A549 (cell line): ENCODE results near the gene CRYBG2. TPM values are rescaled to one million over a fixed set of nuclear protein-coding genes. Genes with fewer than 3 reads are reported as not detected.

Source experiments
- ATAC-seq, 2 experiments: fragments of 200-7000 bp in 1 of 2; fragments of >200 bp in 1 of 2; cut with Nextera tagmentation in 1 of 2; cut with Tn5 transposase in 1 of 2; 3 replicates each; pipeline versions ENCODE4 v1.8.0 to v1.9.1; 2018 to 2020; ENCODE audit warnings: mild to moderate bottlenecking in 1 of 2, moderate library complexity in 1 of 2
- CTCF ChIA-PET: fragments of 300-600 bp; sonication (Branson Sonifier 250); formaldehyde crosslinking; extraction: SDS; loops from one replicate; lab custom pipeline; 2021; ENCODE audit warnings: antibody characterized with exemption, inconsistent platforms; lab: Yijun Ruan, JAX
- POLR2A ChIA-PET: fragments of 350-600 bp; formaldehyde crosslinking; extraction: SDS; loops from one replicate; lab custom pipeline; 2021; ENCODE audit warnings: antibody characterized with exemption, inconsistent platforms; lab: Yijun Ruan, JAX
- DNase-seq, 2 experiments: peaks; one replicate each; pipeline versions ENCODE4 v3.0.0 to v3.0.0-alpha.2; 2011 to 2016; ENCODE audit warnings: low read depth in 1 of 2, low spot score in 1 of 2
- FAIRE-seq: peaks from 2 replicates; lab custom pipeline; 2011; peaks lifted over from hg19 to GRCh38; lab: Jason Lieb, UNC
- H3K27ac ChIP-seq, 2 experiments: fragments of >200 bp; sonication (Bioruptor Twin); formaldehyde crosslinking; 3 replicates each; pipeline ENCODE4 v1.5.1; 2016 to 2017
- H3K4me1 ChIP-seq: fragments of >200 bp; sonication (Bioruptor Twin); formaldehyde crosslinking; 3 replicates; pipeline ENCODE4 v1.6.1; 2016
- H3K4me2 ChIP-seq: fragments of >200 bp; sonication (Bioruptor Twin); formaldehyde crosslinking; 3 replicates; pipeline ENCODE4 v1.6.1; 2016
- H3K4me3 ChIP-seq: fragments of >200 bp; sonication (Bioruptor Twin); formaldehyde crosslinking; 3 replicates; pipeline ENCODE4 v1.5.1; 2016
- H3K9me3 ChIP-seq: fragments of >200 bp; sonication (Bioruptor Twin); formaldehyde crosslinking; 3 replicates; pipeline ENCODE4 v1.6.1; 2016
- BHLHE40 ChIP-seq: IDR thresholded peaks from 2 replicates; pipeline ENCODE4 v1.6.1; 2012; ENCODE audit warnings: low read depth, low read length, inconsistent platforms
- CBX2 ChIP-seq: fragments of 200-600 bp; sonication (generic); IDR thresholded peaks from 2 replicates; pipeline ENCODE4 v1.6.1; 2016; ENCODE audit warnings: low read depth, mild to moderate bottlenecking, borderline replicate concordance
- CEBPB ChIP-seq, 2 experiments: fragments of >200 bp in 1 of 2; sonication (Bioruptor Twin) in 1 of 2; formaldehyde crosslinking in 1 of 2; IDR thresholded peaks; 2 replicates each; pipeline ENCODE4 v1.6.1; 2012 to 2016
- EHMT2 ChIP-seq: fragments of 200-600 bp; sonication (generic); IDR thresholded peaks from 2 replicates; pipeline ENCODE4 v1.6.1; 2016; ENCODE audit warnings: antibody characterized with exemption, low read depth, mild to moderate bottlenecking, moderate library complexity
- ESRRA ChIP-seq: fragments of 150-350 bp; IDR thresholded peaks from 2 replicates; pipeline ENCODE4 v1.6.1; 2014; ENCODE audit warnings: mild to moderate bottlenecking, low read length, borderline replicate concordance
- GATA3 ChIP-seq: IDR thresholded peaks from 2 replicates; pipeline ENCODE4 v1.6.1; 2012; ENCODE audit warnings: borderline replicate concordance
- HOXB5 ChIP-seq: fragments of 250-450 bp; sonication (Bioruptor Pico); IDR thresholded peaks from 2 replicates; pipeline ENCODE4 v1.5.0; 2020; ENCODE audit warnings: mild to moderate bottlenecking, moderate library complexity
- MAFK ChIP-seq: fragments of 450-650 bp; IDR thresholded peaks from 2 replicates; pipeline ENCODE4 v1.6.1; 2014; ENCODE audit not compliant: partially characterized antibody
- MAZ ChIP-seq: fragments of 150-350 bp; IDR thresholded peaks from 2 replicates; pipeline ENCODE4 v1.6.1; 2014; ENCODE audit warnings: antibody characterized with exemption, low read depth, low read length, borderline replicate concordance
- NPAS2 ChIP-seq: fragments of 250-450 bp; sonication (Bioruptor Pico); IDR thresholded peaks from 2 replicates; pipeline ENCODE4 v1.8.0; 2022; ENCODE audit warnings: mild to moderate bottlenecking, moderate library complexity, borderline replicate concordance
- POLR2A ChIP-seq: IDR thresholded peaks from 2 replicates; pipeline ENCODE4 v1.6.1; 2012; ENCODE audit warnings: mild to moderate bottlenecking, low read length
- POLR2AphosphoS2 ChIP-seq: conservative IDR thresholded peaks from 2 replicates; pipeline ENCODE4 v1.6.1; 2012; ENCODE audit warnings: low read length, improper control_type of control experiment, inconsistent platforms
- RFX5 ChIP-seq: fragments of 450-650 bp; IDR thresholded peaks from 2 replicates; pipeline ENCODE4 v1.7.1; 2014; ENCODE audit warnings: antibody characterized with exemption, mild to moderate bottlenecking, moderate library complexity
- SMC3 ChIP-seq: fragments of >200 bp; sonication (Bioruptor Twin); formaldehyde crosslinking; IDR thresholded peaks from 3 replicates; pipeline ENCODE4 v1.6.1; 2018; ENCODE audit warnings: inconsistent platforms
- SREBF2 ChIP-seq: fragments of 450-650 bp; IDR thresholded peaks from 2 replicates; pipeline ENCODE4 v1.6.1; 2014; ENCODE audit warnings: mild to moderate bottlenecking, moderate library complexity
- TP53 ChIP-seq: fragments of 250-450 bp; sonication (Bioruptor Pico); IDR thresholded peaks from 2 replicates; pipeline ENCODE4 v1.5.0; 2021; ENCODE audit warnings: mild to moderate bottlenecking, moderate library complexity
- ZFP36 ChIP-seq: fragments of 450-650 bp; IDR thresholded peaks from 2 replicates; pipeline ENCODE4 v1.6.1; 2014; ENCODE audit warnings: borderline replicate concordance; ENCODE audit not compliant: partially characterized antibody
- ZNF302 ChIP-seq: fragments of 250-450 bp; sonication (Bioruptor Pico); IDR thresholded peaks from 2 replicates; pipeline ENCODE4 v1.9.0; 2021; ENCODE audit warnings: inconsistent platforms, mild to moderate bottlenecking, moderate library complexity
- WGBS: methylation state at CpG from one replicate; pipeline ENCODE4 v1.1.6; 2017; ENCODE audit errors: missing lambda C conversion rate; 5-methylcytosine and 5-hydroxymethylcytosine counted together
- polyA plus RNA-seq, 4 experiments: library from polyadenylated mRNA; depleted of rRNA in 3 of 4; stranded (reverse); fragments of >200 nt; fragmentation: RNase III in 1 of 4; extraction: RNeasy Plus Mini Kit Qiagen cat#74134 plus additional on column Dnase treatment in 1 of 4; gene quantifications; 2 replicates in 3 of 4; 3 replicates in 1 of 4; pipeline ENCODE4 v1.2.3, GENCODE V29; 2011 to 2017
- TF ChIP-seq, protein P1 (sequence below): fragments of 200-600 bp; sonication (generic); IDR thresholded peaks from 2 replicates; pipeline ENCODE4 v1.6.1; 2016; ENCODE audit warnings: antibody characterized with exemption, mild to moderate bottlenecking, moderate library complexity
- TF ChIP-seq, protein P2 (sequence below): fragments of >200 bp; sonication (Bioruptor Twin); formaldehyde crosslinking; IDR thresholded peaks from 3 replicates; pipeline ENCODE4 v1.6.1; 2016
- TF ChIP-seq, protein P3 (sequence below): fragments of >200 bp; sonication (Bioruptor Twin); formaldehyde crosslinking; IDR thresholded peaks from 2 replicates; pipeline ENCODE4 v1.6.1; 2016
- TF ChIP-seq, protein P4 (sequence below): IDR thresholded peaks from 2 replicates; pipeline ENCODE4 v1.6.1; 2012
- TF ChIP-seq, protein P5 (sequence below): fragments of 450-650 bp; IDR thresholded peaks from 2 replicates; pipeline ENCODE4 v1.6.1; 2014; ENCODE audit warnings: antibody characterized with exemption

The CRYBG2 gene
- polyA plus RNA-seq, 2 of the 4 experiments (the other 2 are of a cell fraction), result 0.67 to 2.7 TPM

DNA sequence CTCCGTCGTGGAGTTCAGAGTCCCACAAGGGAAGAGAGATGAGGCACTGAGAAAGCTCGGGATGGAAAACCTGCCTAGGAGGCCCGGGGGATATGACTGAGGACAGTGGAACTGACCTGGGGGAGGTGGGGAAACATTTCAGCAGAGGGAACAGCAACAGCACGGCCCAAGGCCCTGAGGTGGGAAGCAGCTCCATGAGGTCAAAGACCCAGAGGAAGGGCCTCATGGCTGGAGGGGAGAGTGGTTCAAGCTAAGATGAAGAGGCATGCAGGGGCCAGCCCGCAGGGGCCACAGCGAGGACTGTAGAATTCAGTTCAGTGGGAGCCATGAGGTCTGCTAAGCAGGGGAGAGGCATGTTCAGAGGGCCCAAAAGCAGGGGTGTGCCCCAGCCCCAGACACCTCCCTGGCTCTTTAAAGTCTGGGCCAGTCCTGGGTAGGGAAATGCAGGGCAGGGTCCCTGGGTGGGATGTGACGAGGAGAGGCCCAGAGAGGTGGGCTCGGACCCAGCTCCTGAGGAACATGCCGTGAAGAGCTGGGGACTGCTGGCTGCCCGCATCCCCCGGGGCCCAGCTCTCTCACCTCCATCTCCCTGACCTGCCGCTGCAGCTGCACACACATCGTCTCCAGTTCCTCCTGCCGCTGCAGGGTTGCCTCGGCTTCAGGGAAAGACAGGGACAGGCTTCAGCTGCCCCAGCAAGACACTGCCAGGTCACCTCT is 57.4 kb downstream of the CRYBG2 start:
- DNase-seq, result no peak
- TF ChIP-seq CBX2 (no peak), TP53 (CRISPR knock-in tag) (no peak), MAFK (no peak)
- TF ChIP-seq, protein P1, sequence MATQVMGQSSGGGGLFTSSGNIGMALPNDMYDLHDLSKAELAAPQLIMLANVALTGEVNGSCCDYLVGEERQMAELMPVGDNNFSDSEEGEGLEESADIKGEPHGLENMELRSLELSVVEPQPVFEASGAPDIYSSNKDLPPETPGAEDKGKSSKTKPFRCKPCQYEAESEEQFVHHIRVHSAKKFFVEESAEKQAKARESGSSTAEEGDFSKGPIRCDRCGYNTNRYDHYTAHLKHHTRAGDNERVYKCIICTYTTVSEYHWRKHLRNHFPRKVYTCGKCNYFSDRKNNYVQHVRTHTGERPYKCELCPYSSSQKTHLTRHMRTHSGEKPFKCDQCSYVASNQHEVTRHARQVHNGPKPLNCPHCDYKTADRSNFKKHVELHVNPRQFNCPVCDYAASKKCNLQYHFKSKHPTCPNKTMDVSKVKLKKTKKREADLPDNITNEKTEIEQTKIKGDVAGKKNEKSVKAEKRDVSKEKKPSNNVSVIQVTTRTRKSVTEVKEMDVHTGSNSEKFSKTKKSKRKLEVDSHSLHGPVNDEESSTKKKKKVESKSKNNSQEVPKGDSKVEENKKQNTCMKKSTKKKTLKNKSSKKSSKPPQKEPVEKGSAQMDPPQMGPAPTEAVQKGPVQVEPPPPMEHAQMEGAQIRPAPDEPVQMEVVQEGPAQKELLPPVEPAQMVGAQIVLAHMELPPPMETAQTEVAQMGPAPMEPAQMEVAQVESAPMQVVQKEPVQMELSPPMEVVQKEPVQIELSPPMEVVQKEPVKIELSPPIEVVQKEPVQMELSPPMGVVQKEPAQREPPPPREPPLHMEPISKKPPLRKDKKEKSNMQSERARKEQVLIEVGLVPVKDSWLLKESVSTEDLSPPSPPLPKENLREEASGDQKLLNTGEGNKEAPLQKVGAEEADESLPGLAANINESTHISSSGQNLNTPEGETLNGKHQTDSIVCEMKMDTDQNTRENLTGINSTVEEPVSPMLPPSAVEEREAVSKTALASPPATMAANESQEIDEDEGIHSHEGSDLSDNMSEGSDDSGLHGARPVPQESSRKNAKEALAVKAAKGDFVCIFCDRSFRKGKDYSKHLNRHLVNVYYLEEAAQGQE, result no peak
- H3K4me2 ChIP-seq, result no peak overlapping the region
- FAIRE-seq, result no peak
- POLR2A ChIA-PET, result interaction anchor here (0.5 kb wide), 1 partner anchor 14 kb away, joined by 7 read pairs; no protein-coding TSS in a partner anchor
- CTCF ChIA-PET, result interaction anchor here (0.7 to 3.4 kb wide), 9 partner anchors 11 to 121 kb away, joined by 3 to 22 read pairs (median 5); partner anchors contain the start of genes CEP85 and SH3BGRL3
- ATAC-seq, result no peak
- no peaks in the 10 kb centered on the region for H3K9me3 ChIP-seq
- H3K4me3 ChIP-seq, result no peak overlapping the region
- 72% methylated on average over 9 of the region's 16 CpGs for WGBS
- 0 out of 3 replicates have a peak, but pooled peaks cover 3% of the 10 kb centered on the region for H3K4me1 ChIP-seq
- H3K27ac ChIP-seq, result no peak overlapping the region

DNA sequence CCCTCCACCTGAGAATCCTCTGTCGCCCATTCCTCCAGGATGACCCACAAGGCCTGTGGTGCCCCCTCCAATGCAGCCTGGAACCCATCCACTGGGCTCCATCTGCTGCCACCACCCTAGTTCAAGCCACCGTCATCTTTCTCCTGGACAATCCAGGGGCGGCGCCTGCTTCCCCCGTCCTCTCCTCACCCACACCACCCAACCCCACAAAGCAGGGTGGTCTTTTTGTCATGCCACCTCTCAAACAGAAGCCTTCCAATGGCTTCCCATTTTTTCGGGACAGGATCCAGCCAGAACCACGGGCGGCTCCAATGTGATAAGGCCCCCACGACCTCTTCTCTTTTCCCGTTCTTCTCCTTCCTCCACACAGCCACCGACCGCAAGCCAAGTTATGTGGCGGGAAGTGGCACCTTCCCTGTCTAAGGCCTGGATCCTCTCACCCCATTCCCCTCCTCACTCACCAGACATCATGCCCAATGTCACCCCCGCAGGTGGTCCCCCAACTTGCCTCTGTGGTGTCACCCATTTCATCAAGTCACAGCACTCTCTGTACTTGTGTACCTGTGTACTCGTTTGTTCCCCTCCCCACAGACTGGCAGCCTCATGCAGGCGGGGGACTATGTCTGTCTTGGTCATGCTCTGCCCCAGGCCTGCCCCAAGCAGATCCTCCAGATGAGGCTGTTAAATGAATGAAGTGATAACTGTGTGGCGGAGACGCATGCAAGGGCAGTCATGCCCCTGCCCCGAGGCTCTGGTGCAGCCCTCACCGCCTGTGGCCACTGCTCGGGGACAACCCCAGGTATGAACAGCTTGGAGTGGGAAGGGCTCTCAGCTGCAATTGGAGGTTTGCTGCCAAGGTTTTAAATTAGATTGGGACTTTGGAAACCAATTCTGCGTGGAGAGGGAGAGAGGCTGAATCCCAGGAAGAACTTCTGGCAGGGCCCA is 58.5 kb downstream of the CRYBG2 start:
- H3K27ac ChIP-seq, result no peak overlapping the region
- H3K9me3 ChIP-seq, result no peaks in the 10 kb centered on the region
- FAIRE-seq, result no peak
- H3K4me3 ChIP-seq, result no peak overlapping the region
- no peak for DNase-seq
- 90% methylated on average over 18 of the region's 22 CpGs for WGBS
- no peak overlapping the region for H3K4me2 ChIP-seq
- TF ChIP-seq RFX5, result no peak
- no peak for TF ChIP-seq SMC3
- TF ChIP-seq, protein P2, sequence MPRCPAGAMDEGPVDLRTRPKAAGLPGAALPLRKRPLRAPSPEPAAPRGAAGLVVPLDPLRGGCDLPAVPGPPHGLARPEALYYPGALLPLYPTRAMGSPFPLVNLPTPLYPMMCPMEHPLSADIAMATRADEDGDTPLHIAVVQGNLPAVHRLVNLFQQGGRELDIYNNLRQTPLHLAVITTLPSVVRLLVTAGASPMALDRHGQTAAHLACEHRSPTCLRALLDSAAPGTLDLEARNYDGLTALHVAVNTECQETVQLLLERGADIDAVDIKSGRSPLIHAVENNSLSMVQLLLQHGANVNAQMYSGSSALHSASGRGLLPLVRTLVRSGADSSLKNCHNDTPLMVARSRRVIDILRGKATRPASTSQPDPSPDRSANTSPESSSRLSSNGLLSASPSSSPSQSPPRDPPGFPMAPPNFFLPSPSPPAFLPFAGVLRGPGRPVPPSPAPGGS, result no peak
- TF ChIP-seq POLR2AphosphoS2, result no peak
- no peak for TF ChIP-seq CEBPB (IDR thresholded peaks at IDR 0.05)
- TF ChIP-seq NPAS2 (CRISPR knock-in tag), result no peak
- TF ChIP-seq, protein P3, sequence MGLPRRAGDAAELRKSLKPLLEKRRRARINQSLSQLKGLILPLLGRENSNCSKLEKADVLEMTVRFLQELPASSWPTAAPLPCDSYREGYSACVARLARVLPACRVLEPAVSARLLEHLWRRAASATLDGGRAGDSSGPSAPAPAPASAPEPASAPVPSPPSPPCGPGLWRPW, result no peak
- no peak for TF ChIP-seq ZNF302 (CRISPR knock-in tag)
- TF ChIP-seq ZFP36, result no peak
- POLR2A ChIA-PET, result no interaction called here
- no peak for ATAC-seq
- H3K4me1 ChIP-seq, result 0 out of 3 replicates have a peak, but pooled peaks cover 3% of the 10 kb centered on the region
- CTCF ChIA-PET, result interaction anchor here (0.7 to 3.0 kb wide), 7 partner anchors 10 to 122 kb away, joined by 3 to 18 read pairs (median 5); partner anchors contain the start of gene SH3BGRL3

DNA sequence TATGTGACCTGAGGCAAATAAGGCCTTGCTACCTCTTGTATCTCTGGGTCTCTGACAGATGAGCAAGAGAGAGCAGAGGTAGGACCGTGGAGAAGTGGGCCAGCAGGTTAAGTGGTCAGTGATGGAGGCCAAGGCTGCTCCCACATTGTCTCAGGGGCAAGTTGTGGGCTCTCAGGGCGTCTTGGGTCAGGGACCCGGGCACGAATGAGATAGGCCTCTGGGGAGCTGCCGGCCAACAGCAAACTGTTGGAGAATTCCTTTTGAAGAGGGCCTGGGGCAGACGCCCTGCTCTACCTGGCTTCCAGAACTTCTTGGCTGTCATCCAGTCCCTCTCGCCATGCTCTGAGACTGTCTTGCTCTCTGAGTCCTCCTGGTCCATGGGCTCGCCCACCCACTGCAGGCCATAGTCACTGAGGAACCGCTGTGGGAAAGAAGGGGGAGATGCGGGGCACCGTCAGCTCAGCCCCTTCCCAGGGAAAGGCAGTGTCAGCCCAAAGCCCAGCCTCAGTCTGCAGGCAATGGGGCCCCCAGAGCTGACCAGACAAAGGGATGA is 59.9 kb downstream of the CRYBG2 start:
- FAIRE-seq, result no peak
- ChIA-PET POLR2A (no interaction called here), CTCF (interaction anchor here (3.0 kb wide), 1 partner anchor 9 kb away, joined by 18 read pairs; no protein-coding TSS in a partner anchor)
- DNase-seq, result no peak
- Histone ChIP-seq H3K27ac (no peak overlapping the region), H3K4me1 (0 out of 3 replicates have a peak, but pooled peaks cover 3% of the 10 kb centered on the region), H3K9me3 (no peaks in the 10 kb centered on the region), H3K4me3 (no peak overlapping the region), H3K4me2 (no peak overlapping the region)
- no peak for ATAC-seq
- WGBS, result 84% methylated on average over 10 of the region's 11 CpGs
- TF ChIP-seq ZNF302 (CRISPR knock-in tag) (no peak), SREBF2 (no peak), ESRRA (no peak), EHMT2 (no peak), HOXB5 (CRISPR knock-in tag) (no peak), POLR2A (no peak), MAZ (no peak), GATA3 (no peak), BHLHE40 (no peak)
- TF ChIP-seq, protein P4, sequence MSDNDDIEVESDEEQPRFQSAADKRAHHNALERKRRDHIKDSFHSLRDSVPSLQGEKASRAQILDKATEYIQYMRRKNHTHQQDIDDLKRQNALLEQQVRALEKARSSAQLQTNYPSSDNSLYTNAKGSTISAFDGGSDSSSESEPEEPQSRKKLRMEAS, result no peak
- TF ChIP-seq, protein P5, sequence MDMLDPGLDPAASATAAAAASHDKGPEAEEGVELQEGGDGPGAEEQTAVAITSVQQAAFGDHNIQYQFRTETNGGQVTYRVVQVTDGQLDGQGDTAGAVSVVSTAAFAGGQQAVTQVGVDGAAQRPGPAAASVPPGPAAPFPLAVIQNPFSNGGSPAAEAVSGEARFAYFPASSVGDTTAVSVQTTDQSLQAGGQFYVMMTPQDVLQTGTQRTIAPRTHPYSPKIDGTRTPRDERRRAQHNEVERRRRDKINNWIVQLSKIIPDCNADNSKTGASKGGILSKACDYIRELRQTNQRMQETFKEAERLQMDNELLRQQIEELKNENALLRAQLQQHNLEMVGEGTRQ, result no peak
- TF ChIP-seq, protein P2, result no peak
